ENCODE data around the gene LZIC. TPM values are rescaled to one million over a fixed set of nuclear protein-coding genes. Genes with fewer than 3 reads are reported as not detected.

LZIC gene
- total RNA-seq, 1 experiment from 2014 or later, result 37.9 TPM

DNA sequence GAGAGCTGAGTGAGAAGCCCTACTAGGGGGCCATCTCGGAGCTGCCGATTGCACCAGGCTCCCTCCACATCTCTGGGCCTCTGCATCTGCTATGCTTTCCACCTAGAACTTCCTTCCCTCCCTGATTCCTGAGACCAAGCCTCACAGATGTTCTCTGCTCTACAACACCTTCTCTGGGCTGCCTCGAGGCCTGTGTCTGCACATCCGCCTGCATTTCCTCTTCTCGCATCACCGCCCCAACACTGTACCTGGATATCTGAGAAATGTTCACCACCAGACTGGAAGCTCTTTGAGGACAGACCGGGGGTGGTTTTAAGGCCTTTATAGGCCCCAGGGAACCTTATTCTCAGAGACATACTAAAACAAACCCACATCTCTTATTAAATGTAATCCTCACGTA, 53.8 kb downstream of the LZIC start:
- DNase-seq (ENCODE audit: low read depth, low spot score), result no peak
- in situ Hi-C loops (cut with HindIII; ENCODE audit: low pct_unique_long_range_greater_than_20kb, low sequenced_read_pairs) (no loop called here), intact Hi-C loops (cut with micrococcal nuclease; ENCODE audit: unreplicated experiment) (no loop called here)
- H3K36me3 ChIP-seq (ENCODE audit: control insufficient read depth, insufficient read depth, low read length), result no peaks in the 10 kb centered on the region
- ChIA-PET POLR2A (no interaction called here), CTCF (no interaction called here)
- peaks cover 45% of the 10 kb centered on the region for H3K4me1 ChIP-seq (ENCODE audit: control insufficient read depth, insufficient read depth, low read length)
- H3K4me3 ChIP-seq (ENCODE audit: low read depth in 2 of 2, low read length in 2 of 2), result no peak overlapping the region
- H3K27me3 ChIP-seq (ENCODE audit: control insufficient read depth, insufficient read depth, low read length), result no peaks in the 10 kb centered on the region
- BruUV-seq (replicated peaks), result no TSS peak
- no peak overlapping the region; the same call in 1 of the 2 replicates for H3K27ac ChIP-seq (ENCODE audit: low read length)
- TF ChIP-seq TCF7L2 (IDR thresholded peaks at IDR 0.05; ENCODE audit: low read depth, low read length) (no peak), POLR2AphosphoS5 (IDR thresholded peaks at IDR 0.05; ENCODE audit: low read depth, low read length) (no peak), SIN3A (IDR thresholded peaks at IDR 0.05; ENCODE audit: borderline replicate concordance, insufficient read depth, low read depth, low read length) (no peak)
- TF ChIP-seq, protein P1, sequence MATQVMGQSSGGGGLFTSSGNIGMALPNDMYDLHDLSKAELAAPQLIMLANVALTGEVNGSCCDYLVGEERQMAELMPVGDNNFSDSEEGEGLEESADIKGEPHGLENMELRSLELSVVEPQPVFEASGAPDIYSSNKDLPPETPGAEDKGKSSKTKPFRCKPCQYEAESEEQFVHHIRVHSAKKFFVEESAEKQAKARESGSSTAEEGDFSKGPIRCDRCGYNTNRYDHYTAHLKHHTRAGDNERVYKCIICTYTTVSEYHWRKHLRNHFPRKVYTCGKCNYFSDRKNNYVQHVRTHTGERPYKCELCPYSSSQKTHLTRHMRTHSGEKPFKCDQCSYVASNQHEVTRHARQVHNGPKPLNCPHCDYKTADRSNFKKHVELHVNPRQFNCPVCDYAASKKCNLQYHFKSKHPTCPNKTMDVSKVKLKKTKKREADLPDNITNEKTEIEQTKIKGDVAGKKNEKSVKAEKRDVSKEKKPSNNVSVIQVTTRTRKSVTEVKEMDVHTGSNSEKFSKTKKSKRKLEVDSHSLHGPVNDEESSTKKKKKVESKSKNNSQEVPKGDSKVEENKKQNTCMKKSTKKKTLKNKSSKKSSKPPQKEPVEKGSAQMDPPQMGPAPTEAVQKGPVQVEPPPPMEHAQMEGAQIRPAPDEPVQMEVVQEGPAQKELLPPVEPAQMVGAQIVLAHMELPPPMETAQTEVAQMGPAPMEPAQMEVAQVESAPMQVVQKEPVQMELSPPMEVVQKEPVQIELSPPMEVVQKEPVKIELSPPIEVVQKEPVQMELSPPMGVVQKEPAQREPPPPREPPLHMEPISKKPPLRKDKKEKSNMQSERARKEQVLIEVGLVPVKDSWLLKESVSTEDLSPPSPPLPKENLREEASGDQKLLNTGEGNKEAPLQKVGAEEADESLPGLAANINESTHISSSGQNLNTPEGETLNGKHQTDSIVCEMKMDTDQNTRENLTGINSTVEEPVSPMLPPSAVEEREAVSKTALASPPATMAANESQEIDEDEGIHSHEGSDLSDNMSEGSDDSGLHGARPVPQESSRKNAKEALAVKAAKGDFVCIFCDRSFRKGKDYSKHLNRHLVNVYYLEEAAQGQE (IDR thresholded peaks at IDR 0.05; ENCODE audit: insufficient read depth in 1 of 2, low read depth in 2 of 2, low read length in 1 of 2), result no peak
- TF ChIP-seq, protein P2, sequence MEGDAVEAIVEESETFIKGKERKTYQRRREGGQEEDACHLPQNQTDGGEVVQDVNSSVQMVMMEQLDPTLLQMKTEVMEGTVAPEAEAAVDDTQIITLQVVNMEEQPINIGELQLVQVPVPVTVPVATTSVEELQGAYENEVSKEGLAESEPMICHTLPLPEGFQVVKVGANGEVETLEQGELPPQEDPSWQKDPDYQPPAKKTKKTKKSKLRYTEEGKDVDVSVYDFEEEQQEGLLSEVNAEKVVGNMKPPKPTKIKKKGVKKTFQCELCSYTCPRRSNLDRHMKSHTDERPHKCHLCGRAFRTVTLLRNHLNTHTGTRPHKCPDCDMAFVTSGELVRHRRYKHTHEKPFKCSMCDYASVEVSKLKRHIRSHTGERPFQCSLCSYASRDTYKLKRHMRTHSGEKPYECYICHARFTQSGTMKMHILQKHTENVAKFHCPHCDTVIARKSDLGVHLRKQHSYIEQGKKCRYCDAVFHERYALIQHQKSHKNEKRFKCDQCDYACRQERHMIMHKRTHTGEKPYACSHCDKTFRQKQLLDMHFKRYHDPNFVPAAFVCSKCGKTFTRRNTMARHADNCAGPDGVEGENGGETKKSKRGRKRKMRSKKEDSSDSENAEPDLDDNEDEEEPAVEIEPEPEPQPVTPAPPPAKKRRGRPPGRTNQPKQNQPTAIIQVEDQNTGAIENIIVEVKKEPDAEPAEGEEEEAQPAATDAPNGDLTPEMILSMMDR (IDR thresholded peaks at IDR 0.05), result no peak
- H3K9me3 ChIP-seq (ENCODE audit: control insufficient read depth, insufficient read depth, low read depth, low read length), result no peaks in the 10 kb centered on the region
- ATAC-seq, result no peak

DNA sequence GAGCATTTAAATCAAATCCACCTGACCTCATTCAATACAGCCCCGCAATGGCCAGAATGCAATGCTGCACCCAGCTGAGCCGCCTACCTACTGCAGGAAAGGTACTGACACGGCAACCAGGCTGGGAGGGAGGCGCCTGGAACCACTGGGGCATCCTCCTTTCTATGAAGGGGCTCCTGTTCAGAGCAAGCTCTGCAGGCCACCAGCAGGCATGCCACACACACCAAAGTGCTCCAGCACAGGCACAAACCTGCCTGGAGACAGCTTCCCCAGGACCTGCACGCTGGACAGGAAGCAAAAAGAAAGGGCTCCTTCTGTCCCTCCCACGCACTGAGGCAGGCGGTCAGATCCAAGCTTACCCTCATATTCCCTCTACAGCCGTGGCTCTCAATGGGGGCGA, 54.3 kb downstream of the LZIC start:
- no TSS peak for BruUV-seq (replicated peaks)
- CTCF ChIA-PET, result no interaction called here
- Histone ChIP-seq H3K4me1 (ENCODE audit: control insufficient read depth, insufficient read depth, low read length) (peaks cover 42% of the 10 kb centered on the region), H3K4me3 (ENCODE audit: low read depth in 2 of 2, low read length in 2 of 2) (no peak overlapping the region), H3K27ac (ENCODE audit: low read length) (no peak overlapping the region), H3K27me3 (ENCODE audit: control insufficient read depth, insufficient read depth, low read length) (no peaks in the 10 kb centered on the region), H3K9me3 (ENCODE audit: control insufficient read depth, insufficient read depth, low read depth, low read length) (no peaks in the 10 kb centered on the region), H3K36me3 (ENCODE audit: control insufficient read depth, insufficient read depth, low read length) (no peaks in the 10 kb centered on the region)
- POLR2A ChIA-PET, result no interaction called here
- intact Hi-C loops (cut with micrococcal nuclease; ENCODE audit: unreplicated experiment), result no loop called here
- ATAC-seq (no peak), DNase-seq (ENCODE audit: low read depth, low spot score) (no peak)
- in situ Hi-C loops (cut with HindIII; ENCODE audit: low pct_unique_long_range_greater_than_20kb, low sequenced_read_pairs), result no loop called here
- TF ChIP-seq, protein P1 (IDR thresholded peaks at IDR 0.05; ENCODE audit: insufficient read depth in 1 of 2, low read depth in 2 of 2, low read length in 1 of 2), result no peak
- no peak for TF ChIP-seq POLR2AphosphoS5 (IDR thresholded peaks at IDR 0.05; ENCODE audit: low read depth, low read length)
- TF ChIP-seq, protein P2 (IDR thresholded peaks at IDR 0.05), result no peak
- no peak for TF ChIP-seq TCF7L2 (IDR thresholded peaks at IDR 0.05; ENCODE audit: low read depth, low read length)
- no peak for TF ChIP-seq SIN3A (IDR thresholded peaks at IDR 0.05; ENCODE audit: borderline replicate concordance, insufficient read depth, low read depth, low read length)

Data from Panc1 (cell line).